ENCODE data around the gene KIF16B.

DNA sequence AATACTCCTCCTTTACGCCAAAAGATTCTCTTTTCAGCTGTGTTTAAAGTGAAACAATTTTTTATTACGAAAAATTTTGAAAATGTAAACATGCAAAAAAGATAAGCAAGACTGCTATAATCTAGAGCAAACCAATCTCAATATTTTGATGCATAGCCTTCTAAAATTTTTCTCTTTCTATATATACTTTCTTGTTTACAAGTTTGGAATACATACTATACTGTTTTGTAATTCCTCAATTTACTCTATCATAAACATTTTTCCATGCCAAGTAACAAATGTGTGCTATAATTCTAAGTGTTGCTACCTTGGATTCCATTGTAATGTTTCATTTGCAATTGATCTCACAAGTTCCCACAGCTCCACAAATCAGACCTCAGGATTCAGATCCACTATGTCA is 43.1 kb upstream of the KIF16B start:
- TF ChIP-seq, protein P1, sequence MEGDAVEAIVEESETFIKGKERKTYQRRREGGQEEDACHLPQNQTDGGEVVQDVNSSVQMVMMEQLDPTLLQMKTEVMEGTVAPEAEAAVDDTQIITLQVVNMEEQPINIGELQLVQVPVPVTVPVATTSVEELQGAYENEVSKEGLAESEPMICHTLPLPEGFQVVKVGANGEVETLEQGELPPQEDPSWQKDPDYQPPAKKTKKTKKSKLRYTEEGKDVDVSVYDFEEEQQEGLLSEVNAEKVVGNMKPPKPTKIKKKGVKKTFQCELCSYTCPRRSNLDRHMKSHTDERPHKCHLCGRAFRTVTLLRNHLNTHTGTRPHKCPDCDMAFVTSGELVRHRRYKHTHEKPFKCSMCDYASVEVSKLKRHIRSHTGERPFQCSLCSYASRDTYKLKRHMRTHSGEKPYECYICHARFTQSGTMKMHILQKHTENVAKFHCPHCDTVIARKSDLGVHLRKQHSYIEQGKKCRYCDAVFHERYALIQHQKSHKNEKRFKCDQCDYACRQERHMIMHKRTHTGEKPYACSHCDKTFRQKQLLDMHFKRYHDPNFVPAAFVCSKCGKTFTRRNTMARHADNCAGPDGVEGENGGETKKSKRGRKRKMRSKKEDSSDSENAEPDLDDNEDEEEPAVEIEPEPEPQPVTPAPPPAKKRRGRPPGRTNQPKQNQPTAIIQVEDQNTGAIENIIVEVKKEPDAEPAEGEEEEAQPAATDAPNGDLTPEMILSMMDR (conservative IDR thresholded peaks at IDR 0.05 in 1 of 2, IDR thresholded peaks at IDR 0.05 in 1 of 2; ENCODE audit: extremely low read depth in 1 of 2, insufficient read depth in 1 of 2, low read depth in 1 of 2, low read length in 2 of 2) = no peak
- TF ChIP-seq EZH2 (IDR thresholded peaks at IDR 0.05; ENCODE audit: borderline replicate concordance, low read length) = no peak

Data from mammary epithelial cell (primary cell).